GM10248 (cell line): ENCODE results near the gene CYP39A1.

ENCODE experiments used
- CTCF ChIA-PET: fragments of 300-600 bp; sonication (Branson Sonifier 250); formaldehyde crosslinking; extraction: SDS; loops from one replicate; lab custom pipeline; 2021; ENCODE audit warnings: antibody characterized with exemption; lab: Yijun Ruan, JAX
- POLR2A ChIA-PET: fragments of 350-650 bp; sonication (Branson Sonifier 250); formaldehyde crosslinking; extraction: SDS; loops from one replicate; lab custom pipeline; 2020; ENCODE audit warnings: antibody characterized with exemption; lab: Yijun Ruan, JAX
- DNase-seq: peaks from one replicate; pipeline ENCODE4 v3.0.0; 2012; ENCODE audit errors: extremely low spot score
- TF ChIP-seq, protein P1 (sequence below): IDR thresholded peaks from 2 replicates; pipeline ENCODE4 v1.5.1; 2012; ENCODE audit warnings: mild to moderate bottlenecking, low read depth; ENCODE audit errors: extremely low read depth, missing control alignments, control extremely low read depth

The CYP39A1 gene

DNA sequence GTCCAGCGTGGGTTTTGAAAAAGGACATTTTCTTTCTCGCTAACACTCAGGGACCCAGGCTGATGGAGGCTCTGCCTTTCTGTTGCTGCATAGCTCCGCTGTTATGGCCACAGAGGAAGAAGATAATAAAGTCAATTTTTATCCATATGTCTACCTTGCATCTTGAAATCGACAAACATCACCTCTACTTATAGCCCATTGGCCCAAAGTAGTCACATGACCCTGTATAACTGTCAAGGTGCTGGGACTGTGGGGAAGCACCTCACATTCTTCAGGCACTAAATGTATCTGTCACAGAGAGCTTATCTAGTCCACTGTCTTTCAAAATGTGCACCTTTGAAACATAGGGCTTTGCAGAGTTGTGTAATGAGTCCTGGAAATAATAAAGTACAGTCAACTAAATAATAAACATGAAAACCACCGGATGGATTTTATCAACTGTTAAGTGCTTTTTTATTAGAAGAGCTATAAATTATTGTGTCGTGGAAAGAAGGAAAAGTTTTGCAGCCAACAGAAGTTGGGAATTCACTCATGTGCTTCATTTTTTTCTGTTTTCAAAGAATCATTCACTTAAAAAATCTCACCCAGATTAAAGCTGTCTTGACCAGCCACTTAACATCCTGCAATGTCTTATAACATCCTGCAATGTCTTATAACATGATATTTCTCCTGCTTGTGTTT, 113.7 kb downstream of the CYP39A1 start:
- DNase-seq, result no peak
- TF ChIP-seq, protein P1, sequence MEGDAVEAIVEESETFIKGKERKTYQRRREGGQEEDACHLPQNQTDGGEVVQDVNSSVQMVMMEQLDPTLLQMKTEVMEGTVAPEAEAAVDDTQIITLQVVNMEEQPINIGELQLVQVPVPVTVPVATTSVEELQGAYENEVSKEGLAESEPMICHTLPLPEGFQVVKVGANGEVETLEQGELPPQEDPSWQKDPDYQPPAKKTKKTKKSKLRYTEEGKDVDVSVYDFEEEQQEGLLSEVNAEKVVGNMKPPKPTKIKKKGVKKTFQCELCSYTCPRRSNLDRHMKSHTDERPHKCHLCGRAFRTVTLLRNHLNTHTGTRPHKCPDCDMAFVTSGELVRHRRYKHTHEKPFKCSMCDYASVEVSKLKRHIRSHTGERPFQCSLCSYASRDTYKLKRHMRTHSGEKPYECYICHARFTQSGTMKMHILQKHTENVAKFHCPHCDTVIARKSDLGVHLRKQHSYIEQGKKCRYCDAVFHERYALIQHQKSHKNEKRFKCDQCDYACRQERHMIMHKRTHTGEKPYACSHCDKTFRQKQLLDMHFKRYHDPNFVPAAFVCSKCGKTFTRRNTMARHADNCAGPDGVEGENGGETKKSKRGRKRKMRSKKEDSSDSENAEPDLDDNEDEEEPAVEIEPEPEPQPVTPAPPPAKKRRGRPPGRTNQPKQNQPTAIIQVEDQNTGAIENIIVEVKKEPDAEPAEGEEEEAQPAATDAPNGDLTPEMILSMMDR, result no peak
- ChIA-PET POLR2A (no interaction called here), CTCF (no interaction called here)

DNA sequence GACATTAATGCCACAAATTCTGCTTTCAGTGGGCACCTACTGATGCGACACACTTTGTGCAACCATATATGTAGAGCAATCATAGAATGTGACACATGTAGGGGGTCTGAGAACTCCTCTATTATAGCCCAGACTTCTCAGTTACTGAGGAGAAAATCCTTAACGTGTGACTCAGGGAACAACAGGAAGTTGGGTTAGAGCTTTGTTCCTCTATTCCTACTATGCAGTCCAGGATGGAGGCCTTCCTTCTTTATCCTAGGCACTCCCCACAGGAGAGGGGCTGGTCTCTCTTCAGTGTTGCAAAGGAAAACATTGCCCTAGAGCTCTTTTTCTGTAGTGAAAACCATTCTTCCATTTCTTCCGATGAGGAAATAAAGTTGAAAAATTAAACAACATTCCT, 121.7 kb downstream of the CYP39A1 start:
- no peak for DNase-seq

DNA sequence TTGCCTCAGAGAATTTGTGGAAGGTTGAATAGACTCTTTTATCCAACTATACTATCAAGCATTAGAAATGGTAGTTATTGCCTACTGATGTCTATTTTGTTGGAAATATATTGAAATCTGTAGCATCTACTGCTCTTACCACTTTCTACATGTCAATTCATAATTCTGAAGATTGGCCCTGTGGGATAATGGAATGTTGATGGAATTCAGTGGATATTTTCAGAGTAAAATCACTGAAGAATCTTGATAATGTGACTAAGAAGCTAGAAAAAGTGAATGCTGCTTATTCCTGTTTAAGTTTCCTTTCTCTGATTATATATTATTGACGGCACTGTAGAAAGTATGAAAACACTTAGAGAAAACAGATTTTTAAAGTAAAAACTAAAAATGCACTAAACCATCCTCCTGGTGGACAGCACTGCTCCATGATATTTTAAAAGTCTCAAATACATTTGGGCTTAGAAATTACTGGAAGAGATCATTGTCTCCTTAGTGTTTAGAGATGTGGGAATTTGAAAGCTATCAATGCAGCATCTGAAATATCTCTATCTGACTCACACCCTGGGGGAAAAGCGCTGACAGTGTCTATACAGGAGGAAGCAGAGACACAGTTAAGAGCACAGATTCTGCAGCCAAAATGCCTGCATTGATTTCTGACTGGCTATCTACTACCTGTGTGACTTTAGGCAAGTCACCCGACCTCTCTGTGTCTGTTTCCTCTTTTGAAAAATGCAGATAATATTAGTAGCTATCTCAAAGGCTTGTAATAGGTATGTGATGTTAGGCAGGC, 123.5 kb downstream of the CYP39A1 start:
- DNase-seq, result no peak
- ChIA-PET CTCF (no interaction called here), POLR2A (no interaction called here)
- TF ChIP-seq, protein P1, result no peak

More for the DNA sequence above, 121.7 kb downstream of the CYP39A1 start:
- TF ChIP-seq, protein P1, result no peak
- ChIA-PET CTCF (interaction anchor here (0.8 to 1.6 kb wide), 5 partner anchors 9 to 108 kb away, joined by 3 to 5 read pairs (median 3); no protein-coding TSS in a partner anchor), POLR2A (no interaction called here)

DNA sequence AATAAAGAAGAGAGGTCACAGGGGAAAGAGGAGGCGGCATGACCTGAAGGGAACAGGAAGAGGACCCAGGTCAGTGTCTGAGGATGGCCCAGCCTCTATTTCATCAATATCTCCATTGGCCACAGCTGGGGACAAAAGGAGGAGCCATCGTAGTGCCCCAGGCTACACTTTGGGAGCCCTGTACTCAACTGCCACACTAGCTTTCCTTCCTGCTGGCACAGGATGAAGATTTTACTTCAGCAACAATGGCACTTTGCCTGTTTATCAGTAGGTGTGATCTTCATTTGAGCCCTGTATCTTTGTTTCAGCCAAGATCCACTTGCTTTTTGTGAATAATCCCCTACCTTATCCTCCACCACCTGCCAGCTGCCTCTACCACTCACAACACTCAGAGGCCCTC, 126.0 kb downstream of the CYP39A1 start:
- POLR2A ChIA-PET, result no interaction called here
- no peak for DNase-seq
- CTCF ChIA-PET, result interaction anchor here (0.7 kb wide), 1 partner anchor 62 kb away, joined by 3 read pairs; no protein-coding TSS in a partner anchor
- TF ChIP-seq, protein P1, result no peak

DNA sequence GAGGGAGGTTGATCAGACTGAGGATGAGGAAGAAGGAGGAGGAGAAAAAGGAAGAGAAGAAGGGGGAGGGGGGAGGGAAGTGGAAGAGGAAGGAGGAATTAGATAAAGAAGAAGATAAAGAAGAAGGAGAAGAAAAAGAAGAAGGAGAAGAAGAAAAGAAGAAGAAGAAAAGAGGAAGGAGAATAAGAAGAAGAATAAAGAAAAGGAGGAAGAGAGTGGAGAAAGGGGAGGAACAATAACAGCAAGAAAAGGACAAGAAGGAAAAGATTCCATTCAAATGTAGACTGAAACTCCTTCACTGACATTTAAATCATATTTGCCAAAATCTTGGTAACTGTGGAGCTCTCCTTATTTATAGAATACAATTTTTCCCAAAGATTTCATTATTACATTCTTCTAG, 127.0 kb downstream of the CYP39A1 start:
- ChIA-PET POLR2A (no interaction called here), CTCF (no interaction called here)
- TF ChIP-seq, protein P1, result no peak
- no peak for DNase-seq

DNA sequence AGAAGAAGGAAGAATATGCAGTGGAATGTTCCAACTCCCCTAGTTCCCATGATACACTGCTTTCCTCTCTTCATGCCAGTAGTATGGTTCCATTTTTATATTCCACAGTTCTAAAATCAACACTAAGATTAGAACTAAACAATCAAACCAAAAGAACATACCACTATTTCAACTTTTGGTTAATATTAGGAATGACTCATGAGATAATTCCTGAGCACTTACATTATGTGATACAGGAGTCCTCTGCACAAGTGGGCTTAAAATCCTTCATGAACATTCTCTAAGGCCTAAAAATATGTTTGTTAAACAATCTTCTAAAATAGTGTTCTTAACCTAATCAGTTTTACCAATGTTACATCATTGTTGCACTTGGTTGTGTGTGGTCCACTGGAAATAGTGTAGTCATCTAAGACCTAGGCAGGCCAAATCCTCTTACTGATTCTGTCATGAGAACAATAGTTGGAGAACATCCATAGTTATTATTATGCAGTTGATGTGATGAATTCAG, 131.1 kb downstream of the CYP39A1 start:
- TF ChIP-seq, protein P1, result no peak
- DNase-seq, result no peak
- ChIA-PET POLR2A (no interaction called here), CTCF (interaction anchor here (1.1 to 1.3 kb wide), 2 partner anchors 9 kb away, joined by 3 read pairs; no protein-coding TSS in a partner anchor)
